ENCODE results near the gene SLC25A26. TPM values are rescaled to one million over a fixed set of nuclear protein-coding genes. Genes with fewer than 3 reads are reported as not detected.

Gene SLC25A26
- total and polyA plus RNA-seq, 12 donors: 12.1 to 44.2 (median 31.0) TPM

DNA sequence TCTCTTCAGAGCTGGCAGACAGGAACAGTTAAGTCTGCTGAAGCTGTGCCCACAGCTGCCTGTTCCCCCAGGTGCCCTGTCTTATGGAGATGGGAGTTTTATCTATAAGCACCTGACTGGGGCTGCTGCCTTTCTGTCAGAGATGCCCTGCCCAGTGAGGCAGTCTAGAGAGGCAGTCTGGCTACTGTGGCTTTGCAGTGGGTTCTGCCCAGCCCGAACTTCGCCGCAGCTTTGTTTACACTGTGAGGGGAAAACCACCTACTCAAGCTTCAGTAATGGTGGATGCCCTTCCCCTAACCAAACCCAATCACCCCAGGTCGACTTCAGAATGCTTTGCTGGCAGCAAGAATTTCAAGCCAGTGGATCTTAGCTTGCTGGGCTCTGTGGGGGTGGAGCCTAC lies 91.2 kb downstream of the SLC25A26 start:
- TF ChIP-seq CTCF (IDR thresholded peaks at IDR 0.05): no peak
- H3K27ac ChIP-seq: no peak overlapping the region
- peaks cover 0 to 12% (median 0%) of the 10 kb centered on the region in 9 donors for H3K4me1 ChIP-seq
- no peaks in the 10 kb centered on the region for H3K36me3 ChIP-seq
- 88 to 93% methylated on average over 4 of the region's 4 CpGs for WGBS, 2 donors
- DNase-seq (no peak), ATAC-seq (no peak)
- H3K9me3 ChIP-seq: peaks cover 0 to 50% (median 0%) of the 10 kb centered on the region in 11 donors
- intact Hi-C loops (cut with DNase I): no loop called here
- no peaks in the 10 kb centered on the region for H3K27me3 ChIP-seq
- H3K4me3 ChIP-seq: no peak overlapping the region

GRCh38 chr3:66314455-66314854 lies 93.7 kb downstream of the SLC25A26 start:
- 73 to 79% methylated on average over 6 of the region's 6 CpGs for WGBS, 2 donors
- Histone ChIP-seq H3K9me3 (peaks cover 0 to 50% (median 0%) of the 10 kb centered on the region in 11 donors), H3K36me3 (no peaks in the 10 kb centered on the region), H3K27ac (peak overlapping the region in 1 of 10 donors; percentile 32), H3K4me3 (no peak overlapping the region), H3K4me1 (peaks cover 0 to 22% (median 4%) of the 10 kb centered on the region in 9 donors), H3K27me3 (no peaks in the 10 kb centered on the region)
- no peak for TF ChIP-seq CTCF (IDR thresholded peaks at IDR 0.05)
- intact Hi-C loops (cut with DNase I): no loop called here
- ATAC-seq: peak in 2 of 8 donors; percentile 52 to 58
- DNase-seq: no peak

GRCh38 chr3:66317750-66318376 lies 97.1 kb downstream of the SLC25A26 start:
- no peak for DNase-seq
- Histone ChIP-seq H3K27ac (no peak overlapping the region), H3K4me1 (peaks cover 0 to 22% (median 6%) of the 10 kb centered on the region in 9 donors), H3K27me3 (no peaks in the 10 kb centered on the region), H3K36me3 (no peaks in the 10 kb centered on the region), H3K4me3 (no peak overlapping the region), H3K9me3 (peaks cover 0 to 20% (median 0%) of the 10 kb centered on the region in 11 donors)
- ATAC-seq: peak in 6 of 8 donors; percentile 9 to 48 (median 40)
- WGBS, 2 donors: 68 to 72% methylated on average over 7 of the region's 7 CpGs
- no peak for TF ChIP-seq CTCF (IDR thresholded peaks at IDR 0.05)
- intact Hi-C loops (cut with DNase I): no loop called here

DNA sequence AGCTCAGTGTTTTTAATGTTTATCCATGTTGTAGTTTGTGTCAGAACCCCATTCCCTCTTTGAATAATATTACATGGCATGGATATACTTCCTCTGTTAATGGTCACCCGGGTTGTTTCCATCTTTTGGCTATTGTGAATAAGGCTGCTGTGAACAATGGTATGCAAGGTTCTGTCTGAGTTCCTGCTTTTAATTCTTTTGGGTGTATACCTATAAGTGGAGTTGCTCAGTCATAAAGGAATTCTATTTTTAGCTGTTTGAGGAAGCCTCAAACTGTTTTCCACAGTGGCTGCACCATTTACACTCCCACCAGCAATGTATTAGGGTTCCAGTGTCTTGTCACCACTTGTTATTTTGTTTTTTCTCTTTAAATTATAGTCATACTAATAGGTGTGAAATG lies 99.6 kb downstream of the SLC25A26 start:
- H3K27me3 ChIP-seq: no peaks in the 10 kb centered on the region
- no peak overlapping the region for H3K27ac ChIP-seq
- H3K4me3 ChIP-seq: no peak overlapping the region
- H3K9me3 ChIP-seq: peaks cover 0 to 20% (median 0%) of the 10 kb centered on the region in 11 donors
- 64 to 83% methylated on average over 1 of the region's 1 CpG for WGBS, 2 donors
- no peak for DNase-seq
- no peak for ATAC-seq
- H3K4me1 ChIP-seq: peaks cover 0 to 14% (median 5%) of the 10 kb centered on the region in 9 donors
- intact Hi-C loops (cut with DNase I): no loop called here
- no peak for TF ChIP-seq CTCF (IDR thresholded peaks at IDR 0.05)
- no peaks in the 10 kb centered on the region for H3K36me3 ChIP-seq

Data from heart right ventricle (tissue), 16 donors.